Endometrial microvascular endothelial cells (primary cell): ENCODE measurements around the gene NUDT8. TPM values are rescaled to one million over a fixed set of nuclear protein-coding genes. Genes with fewer than 3 reads are reported as not detected.

Experiments used
- in situ Hi-C: cut with HindIII; loops from 2 replicates; pipeline ENCODE4 v1.10.0; 2017; ENCODE audit warnings: low sequenced_read_pairs, low pct_unique_long_range_greater_than_20kb; ENCODE audit errors: inconsistent ontology term
- total RNA-seq: library from RNA; depleted of rRNA; stranded (reverse); fragments of >200 nt; gene quantifications from one replicate; pipeline ENCODE4 v1.2.3, GENCODE V29; 2015; ENCODE audit errors: inconsistent ontology term

NUDT8 gene
- 12.9 TPM for total RNA-seq

- in situ Hi-C loops: no loop called here
Observed at GRCh38 chr11:67629386-67630227, at the start of gene NUDT8. TSS of gene NUDT8 (minus strand) at chr11:67629937. CDS start at chr11:67629911, 26 bp downstream.

GRCh38 chr11:67675058-67675747 lies 45.5 kb upstream of the NUDT8 start:
- in situ Hi-C loops: no loop called here

GRCh38 chr11:67674442-67674871 lies 44.7 kb upstream of the NUDT8 start, which contains the start of gene ALDH3B2:
TSS of gene ALDH3B2 (minus strand) at chr11:67674623. CDS start at chr11:67666935, 7,688 bp downstream.
- in situ Hi-C loops: no loop called here

GRCh38 chr11:67673902-67674301 lies 44.2 kb upstream of the NUDT8 start:
- in situ Hi-C loops: no loop called here

GRCh38 chr11:67673358-67673757 lies 43.6 kb upstream of the NUDT8 start:
- in situ Hi-C loops: no loop called here

GRCh38 chr11:67671211-67671520 lies 41.4 kb upstream of the NUDT8 start:
- in situ Hi-C loops: no loop called here

- in situ Hi-C loops: no loop called here
Observed at GRCh38 chr11:67670316-67671210, 40.8 kb upstream of the NUDT8 start.

GRCh38 chr11:67668192-67668551 lies 38.4 kb upstream of the NUDT8 start:
- in situ Hi-C loops: no loop called here

- in situ Hi-C loops: no loop called here
Observed at GRCh38 chr11:67667490-67668191, 37.9 kb upstream of the NUDT8 start.

GRCh38 chr11:67666676-67667489 lies 37.1 kb upstream of the NUDT8 start:
- in situ Hi-C loops: no loop called here

- in situ Hi-C loops: no loop called here
Observed at GRCh38 chr11:67666303-67666645, 36.5 kb upstream of the NUDT8 start.

- in situ Hi-C loops: no loop called here
Observed at GRCh38 chr11:67665541-67666302, 36.0 kb upstream of the NUDT8 start.

GRCh38 chr11:67664696-67665540 lies 35.2 kb upstream of the NUDT8 start:
- in situ Hi-C loops: no loop called here

- in situ Hi-C loops: no loop called here
Observed at GRCh38 chr11:67664213-67664585, 34.5 kb upstream of the NUDT8 start.

- in situ Hi-C loops: no loop called here
Observed at GRCh38 chr11:67663532-67664212, 33.9 kb upstream of the NUDT8 start.
